ENCODE results near the gene NR1H2.
A peak's percentile ranks its signal among the peaks of the same experiment; 100 is the strongest.
"Not testable (repeated sequence)": the region's sequence is repeated elsewhere in the genome, so short reads cannot be mapped to it uniquely, and the experiment has no call there.

Gene NR1H2

GRCh38 chr19:50344661-50345318, 31.5 kb upstream of the NR1H2 start:
- DNase-seq (ENCODE audit: low read depth in 2 of 2), result no peak

GRCh38 chr19:50347089-50347581, 29.1 kb upstream of the NR1H2 start:
- DNase-seq (ENCODE audit: low read depth in 2 of 2), result not testable (repeated sequence)

GRCh38 chr19:50349277-50350057, 26.8 kb upstream of the NR1H2 start:
- no peak for DNase-seq (ENCODE audit: low read depth in 2 of 2)

- no peak for DNase-seq (ENCODE audit: low read depth in 2 of 2)
These were observed 24.0 kb upstream of the NR1H2 start for GRCh38 chr19:50352242-50352641.

- DNase-seq (ENCODE audit: low read depth in 2 of 2), result not testable (repeated sequence)
These were observed 22.8 kb upstream of the NR1H2 start for GRCh38 chr19:50353487-50353880.

- no peak for DNase-seq (ENCODE audit: low read depth in 2 of 2)
These were observed 19.5 kb upstream of the NR1H2 start for GRCh38 chr19:50356691-50357177.

- DNase-seq (ENCODE audit: low read depth in 2 of 2), result peak; percentile 71 to 83
These were observed 18.8 kb upstream of the NR1H2 start for GRCh38 chr19:50357178-50358100.

- DNase-seq (ENCODE audit: low read depth in 2 of 2), result peak; percentile 50 to 69
These were observed 17.6 kb upstream of the NR1H2 start for GRCh38 chr19:50358483-50359327.

- DNase-seq (ENCODE audit: low read depth in 2 of 2), result no peak
These were observed 16.9 kb upstream of the NR1H2 start for GRCh38 chr19:50359328-50359818.

- no peak for DNase-seq (ENCODE audit: low read depth in 2 of 2)
These were observed 14.8 kb upstream of the NR1H2 start for GRCh38 chr19:50361290-50362029.

GRCh38 chr19:50362030-50362412, 14.2 kb upstream of the NR1H2 start:
- DNase-seq (ENCODE audit: low read depth in 2 of 2), result no peak

- DNase-seq (ENCODE audit: low read depth in 2 of 2), result no peak
These were observed 13.4 kb upstream of the NR1H2 start for GRCh38 chr19:50362656-50363424.

GRCh38 chr19:50365434-50366306, 10.6 kb upstream of the NR1H2 start, which contains the start of gene NAPSA:
NAPSA (minus strand) TSS chr19:50365639; CDS start chr19:50365621, 18 bp downstream.
- DNase-seq (ENCODE audit: low read depth in 2 of 2), result no peak

GRCh38 chr19:50368649-50369570, 7.3 kb upstream of the NR1H2 start:
- peak; percentile 50 to 59 for DNase-seq (ENCODE audit: low read depth in 2 of 2)

- no peak for DNase-seq (ENCODE audit: low read depth in 2 of 2)
These were observed 4.3 kb upstream of the NR1H2 start for GRCh38 chr19:50371914-50372475.

GRCh38 chr19:50377051-50377461, 799 bp downstream of the NR1H2 start:
- peak in 1 of 2 donors; percentile 26 for DNase-seq (ENCODE audit: low read depth in 2 of 2)

- DNase-seq (ENCODE audit: low read depth in 2 of 2), result no peak
These were observed 1.3 kb downstream of the NR1H2 start for GRCh38 chr19:50377517-50377916.

All from stimulated activated CD8-positive, alpha-beta memory T cell treated with anti-CD3 and anti-CD28 coated beads, Interleukin-2, amount 100 ng/mL, for 1 hour (primary cell).